Keratinocyte (primary cell): Measurements from ENCODE around the gene AGRN. TPM values are rescaled to one million over a fixed set of nuclear protein-coding genes. Genes with fewer than 3 reads are reported as not detected.

Source experiments
- DNase-seq: peaks from one replicate; pipeline ENCODE4 v3.0.0-alpha.2; 2011; ENCODE audit warnings: low read depth, missing footprints, low spot score
- FAIRE-seq: peaks from 2 replicates; lab custom pipeline; 2011; peaks lifted over from hg19 to GRCh38; lab: Jason Lieb, UNC
- H2AFZ ChIP-seq: 2 replicates; pipeline ENCODE4 v1.6.0; 2012; ENCODE audit warnings: low read length, control low read depth, inconsistent platforms; ENCODE audit not compliant: control insufficient read depth
- H3K27ac ChIP-seq: 2 replicates; pipeline ENCODE4 v1.5.1; 2011; ENCODE audit warnings: low read length; ENCODE audit not compliant: control insufficient read depth, insufficient read depth
- H3K27me3 ChIP-seq: 3 replicates; pipeline ENCODE4 v1.6.0; 2011; ENCODE audit warnings: low read length; ENCODE audit not compliant: control insufficient read depth, insufficient read depth; ENCODE audit errors: extremely low read depth
- H3K36me3 ChIP-seq, 2 experiments: 2 replicates in 1 of 2; 3 replicates in 1 of 2; pipeline ENCODE4 v1.5.1; 2011; ENCODE audit warnings: low read length in 2 of 2, mild to moderate bottlenecking in 1 of 2; ENCODE audit not compliant: control insufficient read depth in 2 of 2, insufficient read depth in 2 of 2; ENCODE audit errors: extremely low read depth in 1 of 2
- H3K4me1 ChIP-seq: 3 replicates; pipeline ENCODE4 v1.5.1; 2011; ENCODE audit warnings: low read length; ENCODE audit not compliant: control insufficient read depth, insufficient read depth; ENCODE audit errors: extremely low read depth
- H3K4me2 ChIP-seq: 3 replicates; pipeline ENCODE4 v1.6.0; 2011; ENCODE audit warnings: low read depth, low read length; ENCODE audit not compliant: control insufficient read depth, insufficient read depth; ENCODE audit errors: extremely low read depth
- H3K4me3 ChIP-seq, 3 experiments: fragments of 200-600 bp in 1 of 3; sonication (generic) in 1 of 3; 2 replicates in 2 of 3; 3 replicates in 1 of 3; pipeline ENCODE4 v1.5.1; 2011 to 2016; ENCODE audit warnings: low read length in 3 of 3, mild to moderate bottlenecking in 3 of 3, control low read depth in 2 of 3, inconsistent platforms in 1 of 3, low read depth in 1 of 3, mixed read lengths in 1 of 3, mixed run types in 1 of 3, moderate library complexity in 1 of 3; ENCODE audit not compliant: control insufficient read depth in 2 of 3, insufficient read depth in 2 of 3; ENCODE audit errors: extremely low read depth in 1 of 3
- H3K79me2 ChIP-seq: 2 replicates; pipeline ENCODE4 v1.6.0; 2012; ENCODE audit warnings: low read length; ENCODE audit not compliant: control insufficient read depth, insufficient read depth
- H3K9ac ChIP-seq: 3 replicates; pipeline ENCODE4 v1.6.0; 2011; ENCODE audit warnings: low read length; ENCODE audit not compliant: control insufficient read depth, insufficient read depth; ENCODE audit errors: extremely low read depth
- H3K9me1 ChIP-seq: 3 replicates; pipeline ENCODE4 v1.6.0; 2011; ENCODE audit warnings: low read length; ENCODE audit not compliant: control insufficient read depth, insufficient read depth; ENCODE audit errors: extremely low read depth
- H3K9me3 ChIP-seq: 2 replicates; pipeline ENCODE4 v1.5.1; 2012; ENCODE audit warnings: low read depth, low read length; ENCODE audit not compliant: control insufficient read depth
- H4K20me1 ChIP-seq: 3 replicates; pipeline ENCODE4 v1.6.0; 2011; ENCODE audit warnings: low read length; ENCODE audit not compliant: control insufficient read depth, insufficient read depth; ENCODE audit errors: extremely low read depth
- CTCF ChIP-seq, 3 experiments: IDR thresholded peaks in 1 of 3; conservative IDR thresholded peaks in 1 of 3; optimal IDR thresholded peaks in 1 of 3; 2 replicates in 2 of 3; 3 replicates in 1 of 3; pipeline versions ENCODE3 to v1.5.1; 2011; ENCODE audit warnings: low read length in 3 of 3, mild to moderate bottlenecking in 3 of 3, moderate library complexity in 2 of 3, control low read depth in 1 of 3, inconsistent platforms in 1 of 3; ENCODE audit not compliant: insufficient read depth in 2 of 3; ENCODE audit errors: extremely low read depth in 1 of 3
- EZH2 ChIP-seq: IDR thresholded peaks from one replicate; pipeline ENCODE4 v1.6.1; 2012; ENCODE audit warnings: inconsistent platforms, mild to moderate bottlenecking, low read length, moderate library complexity
- dilution Hi-C: fragments of 300-500 bp; cut with MboI; formaldehyde crosslinking; loops from one replicate; pipeline ENCODE4 v1.7.0; 2020; ENCODE audit warnings: low sequenced_read_pairs; ENCODE audit not compliant: extremely low pct_ligation_motif_present
- polyA plus RNA-seq, 5 experiments: library from polyadenylated mRNA; depleted of rRNA in 3 of 5; stranded (reverse) in 3 of 5; stranded (forward) in 1 of 5; unstranded in 1 of 5; fragments of >200 nt; gene quantifications; 1 replicate in 1 of 5; 2 replicates in 3 of 5; 3 replicates in 1 of 5; pipeline versions ENCODE4 v1.2.1 to v1.2.3, GENCODE V29; 2011 to 2012; ENCODE audit warnings: missing spikeins in 2 of 5, low read depth in 1 of 5, low replicate concordance in 1 of 5

The AGRN gene
- polyA plus RNA-seq, 1 donor (not counting 4 experiments of a cell fraction or from before 2014, with no cell fraction given): 72.4 TPM

- dilution Hi-C loops: no loop called here
- no peak overlapping the region for H3K27ac ChIP-seq
- DNase-seq: no peak
Observed at GRCh38 chr1:983798-984475, 36.0 kb upstream of the AGRN start.

DNA sequence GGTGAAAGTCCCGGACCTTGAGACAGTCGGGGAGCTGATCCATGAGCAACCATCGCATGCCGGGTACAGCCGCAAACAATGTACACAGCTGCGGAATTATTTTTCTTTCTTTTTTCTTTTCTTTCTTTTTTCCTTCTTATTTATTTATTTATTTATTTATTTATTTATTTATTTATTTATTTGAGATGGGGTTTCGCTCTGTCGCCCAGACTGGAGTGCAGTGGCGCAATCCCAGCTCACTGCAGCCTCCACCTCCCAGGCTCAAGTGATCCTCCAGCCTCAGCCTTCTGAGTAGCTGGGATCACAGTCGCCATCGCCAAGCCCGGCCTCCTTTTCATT lies 35.5 kb upstream of the AGRN start:
- no peaks in the 10 kb centered on the region for H3K36me3 ChIP-seq
- no peak for TF ChIP-seq EZH2
- TF ChIP-seq CTCF (optimal IDR thresholded peaks at IDR 0.05 in 1 of 3, IDR thresholded peaks at IDR 0.05 in 1 of 3, conservative IDR thresholded peaks at IDR 0.05 in 1 of 3; ENCODE audit: extremely low read depth in 1 of 3, insufficient read depth in 2 of 3, low read length in 3 of 3): no peak
- DNase-seq (no peak), FAIRE-seq (no peak)
- H3K9ac ChIP-seq: no peak overlapping the region
- H4K20me1 ChIP-seq: no peaks in the 10 kb centered on the region
- H3K4me3 ChIP-seq: no peak overlapping the region
- dilution Hi-C loops: no loop called here
- no peak overlapping the region for H3K27ac ChIP-seq
- no peaks in the 10 kb centered on the region for H3K9me3 ChIP-seq
- no peak overlapping the region for H2AFZ ChIP-seq
- H3K9me1 ChIP-seq: no peaks in the 10 kb centered on the region
- no peaks in the 10 kb centered on the region for H3K4me1 ChIP-seq
- no peaks in the 10 kb centered on the region for H3K79me2 ChIP-seq
- H3K4me2 ChIP-seq: no peak overlapping the region
- peaks cover 50% of the 10 kb centered on the region for H3K27me3 ChIP-seq

More at GRCh38 chr1:983798-984475, 36.0 kb upstream of the AGRN start:
- Histone ChIP-seq H3K9ac (no peak overlapping the region), H3K36me3 (no peaks in the 10 kb centered on the region), H4K20me1 (no peaks in the 10 kb centered on the region), H2AFZ (no peak overlapping the region), H3K4me3 (no peak overlapping the region), H3K4me2 (no peak overlapping the region), H3K27me3 (peaks cover 51% of the 10 kb centered on the region), H3K9me1 (no peaks in the 10 kb centered on the region), H3K79me2 (no peaks in the 10 kb centered on the region), H3K4me1 (no peaks in the 10 kb centered on the region), H3K9me3 (no peaks in the 10 kb centered on the region)
- FAIRE-seq: no peak
- TF ChIP-seq EZH2 (no peak), CTCF (optimal IDR thresholded peaks at IDR 0.05 in 1 of 3, IDR thresholded peaks at IDR 0.05 in 1 of 3, conservative IDR thresholded peaks at IDR 0.05 in 1 of 3; ENCODE audit: extremely low read depth in 1 of 3, insufficient read depth in 2 of 3, low read length in 3 of 3) (peak in 2 of 3 experiments; percentile 90 to 91)
